Caco-2 (cell line): ENCODE data around the gene RSPH9. TPM values are rescaled to one million over a fixed set of nuclear protein-coding genes. Genes with fewer than 3 reads are reported as not detected.

Source experiments
- BruUV-seq: library from RNA; stranded (reverse); fragments of 400-500 nt; replicated peaks from 2 replicates; lab custom pipeline; 2021; lab: Mats Ljungman, UMichigan
- CTCF ChIA-PET: fragments of 300-600 bp; sonication (Branson Sonifier 250); formaldehyde crosslinking; loops from one replicate; lab custom pipeline; 2022; ENCODE audit warnings: antibody characterized with exemption; lab: Charles Lee
- POLR2A ChIA-PET: fragments of 300-600 bp; sonication (Branson Sonifier 250); formaldehyde crosslinking; loops from one replicate; lab custom pipeline; 2022; ENCODE audit warnings: antibody characterized with exemption; lab: Charles Lee
- DNase-seq, 2 experiments: peaks; one replicate each; pipeline versions ENCODE4 v3.0.0 to v3.0.0-alpha.2; 2020 to 2022
- H3K27me3 ChIP-seq: replicated peaks from 2 replicates; pipeline ENCODE4 v1.6.0; 2011; ENCODE audit warnings: low read length; ENCODE audit not compliant: control insufficient read depth, insufficient read depth
- H3K36me3 ChIP-seq: 2 replicates; pipeline ENCODE4 v1.5.1; 2011; ENCODE audit warnings: low read length; ENCODE audit not compliant: control insufficient read depth, insufficient read depth
- H3K4me1 ChIP-seq: fragments of 250-450 bp; sonication (Bioruptor Pico); 2 replicates; pipeline ENCODE4 v1.5.1; 2020; ENCODE audit warnings: mild to moderate bottlenecking
- H3K4me3 ChIP-seq: 2 replicates; pipeline ENCODE4 v1.5.1; 2011; ENCODE audit warnings: low read depth, mild to moderate bottlenecking, control low read depth, low read length
- H3K9me3 ChIP-seq: fragments of 250-450 bp; sonication (Bioruptor Pico); 2 replicates; pipeline ENCODE4 v1.5.1; 2020; ENCODE audit warnings: mild to moderate bottlenecking, moderate library complexity
- H3K27ac Mint-ChIP-seq: one replicate; pipeline ENCODE4 v1.8.0; 2022; ENCODE audit warnings: mixed read lengths; ENCODE audit not compliant: unreplicated experiment
- H3K27me3 Mint-ChIP-seq: one replicate; pipeline ENCODE4 v1.8.0; 2022; ENCODE audit warnings: mixed read lengths; ENCODE audit not compliant: insufficient read depth, unreplicated experiment
- H3K36me3 Mint-ChIP-seq: one replicate; pipeline ENCODE4 v1.8.0; 2022; ENCODE audit warnings: mild to moderate bottlenecking, mixed read lengths; ENCODE audit not compliant: insufficient read depth, unreplicated experiment
- H3K4me1 Mint-ChIP-seq: one replicate; pipeline ENCODE4 v1.8.0; 2022; ENCODE audit warnings: low read depth, mixed read lengths; ENCODE audit not compliant: unreplicated experiment
- H3K4me3 Mint-ChIP-seq: one replicate; pipeline ENCODE4 v1.8.0; 2022; ENCODE audit warnings: mild to moderate bottlenecking, moderate library complexity, mixed read lengths; ENCODE audit not compliant: unreplicated experiment
- H3K9me3 Mint-ChIP-seq: one replicate; pipeline ENCODE4 v1.8.0; 2022; ENCODE audit warnings: mixed read lengths; ENCODE audit not compliant: unreplicated experiment
- CTCF ChIP-seq, 2 experiments: fragments of 200-600 bp in 1 of 2; IDR thresholded peaks; 1 replicate in 1 of 2; 2 replicates in 1 of 2; pipeline versions ENCODE4 v1.5.1 to v1.8.0; 2011 to 2022; ENCODE audit warnings: antibody characterized with exemption in 1 of 2, control low read depth in 1 of 2, inconsistent platforms in 1 of 2, low read depth in 1 of 2, low read length in 1 of 2, mild to moderate bottlenecking in 1 of 2, moderate library complexity in 1 of 2; ENCODE audit not compliant: insufficient read depth in 1 of 2, severe bottlenecking in 1 of 2, unreplicated experiment in 1 of 2
- intact Hi-C: fragments of 100-400 bp; cut with micrococcal nuclease; formaldehyde crosslinking; loops from one replicate; pipeline ENCODE4 v1.10.0; 2022; ENCODE audit not compliant: unreplicated experiment
- total RNA-seq: library from RNA; stranded (reverse); gene quantifications from 2 replicates; pipeline ENCODE4 v1.2.3, GENCODE V29; 2022

Gene RSPH9
- total RNA-seq, 1 experiment from 2014 or later: not detected

- H3K36me3 Mint-ChIP-seq: no peaks in the 10 kb centered on the region
- no peaks in the 10 kb centered on the region for H3K27me3 Mint-ChIP-seq
- peaks cover 23% of the 10 kb centered on the region for H3K4me1 ChIP-seq
- ChIA-PET POLR2A (no interaction called here), CTCF (interaction anchor here (1.1 kb wide), 1 partner anchor 384 kb away, joined by 3 read pairs; no protein-coding TSS in a partner anchor)
- H3K36me3 ChIP-seq: no peaks in the 10 kb centered on the region
- H3K27ac Mint-ChIP-seq: peak overlapping the region; percentile 71
- no TSS peak for BruUV-seq
- no peak overlapping the region for H3K4me3 ChIP-seq
- H3K9me3 Mint-ChIP-seq: no peaks in the 10 kb centered on the region
- no peaks in the 10 kb centered on the region for H3K27me3 ChIP-seq
- H3K9me3 ChIP-seq: no peaks in the 10 kb centered on the region
- H3K4me3 Mint-ChIP-seq: no peak overlapping the region
- peak; percentile 68 to 71 for DNase-seq
- peaks cover 20% of the 10 kb centered on the region for H3K4me1 Mint-ChIP-seq
- intact Hi-C loops: no loop called here
- no peak for TF ChIP-seq CTCF (IDR thresholded peaks at IDR 0.05; ENCODE audit: insufficient read depth in 1 of 2, low read depth in 1 of 2, low read length in 1 of 2, severe bottlenecking in 1 of 2, unreplicated experiment in 1 of 2)
Measured at GRCh38 chr6:43695215-43695966, 50.6 kb downstream of the RSPH9 start.

GRCh38 chr6:43695967-43696291 is 51.1 kb downstream of the RSPH9 start:
- no peaks in the 10 kb centered on the region for H3K27me3 Mint-ChIP-seq
- no peak for TF ChIP-seq CTCF (IDR thresholded peaks at IDR 0.05; ENCODE audit: insufficient read depth in 1 of 2, low read depth in 1 of 2, low read length in 1 of 2, severe bottlenecking in 1 of 2, unreplicated experiment in 1 of 2)
- H3K4me1 ChIP-seq: peaks cover 23% of the 10 kb centered on the region
- H3K36me3 Mint-ChIP-seq: no peaks in the 10 kb centered on the region
- H3K4me1 Mint-ChIP-seq: peaks cover 20% of the 10 kb centered on the region
- ChIA-PET POLR2A (no interaction called here), CTCF (interaction anchor here (1.1 kb wide), 1 partner anchor 383 kb away, joined by 3 read pairs; no protein-coding TSS in a partner anchor)
- no peaks in the 10 kb centered on the region for H3K9me3 ChIP-seq
- H3K9me3 Mint-ChIP-seq: no peaks in the 10 kb centered on the region
- H3K36me3 ChIP-seq: no peaks in the 10 kb centered on the region
- no peak overlapping the region for H3K4me3 Mint-ChIP-seq
- H3K27ac Mint-ChIP-seq: peak overlapping the region; percentile 71
- H3K4me3 ChIP-seq: no peak overlapping the region
- no peak for DNase-seq
- intact Hi-C loops: no loop called here
- no peaks in the 10 kb centered on the region for H3K27me3 ChIP-seq
- no TSS peak for BruUV-seq

GRCh38 chr6:43697421-43697820 is 52.6 kb downstream of the RSPH9 start:
- ChIA-PET POLR2A (no interaction called here), CTCF (no interaction called here)
- Histone ChIP-seq H3K9me3 (no peaks in the 10 kb centered on the region), H3K4me3 (no peak overlapping the region), H3K4me1 (peaks cover 23% of the 10 kb centered on the region), H3K36me3 (no peaks in the 10 kb centered on the region), H3K27me3 (no peaks in the 10 kb centered on the region)
- DNase-seq: no peak
- Mint-ChIP-seq H3K27me3 (no peaks in the 10 kb centered on the region), H3K4me3 (no peak overlapping the region), H3K4me1 (peaks cover 23% of the 10 kb centered on the region), H3K36me3 (no peaks in the 10 kb centered on the region), H3K27ac (no peak overlapping the region), H3K9me3 (no peaks in the 10 kb centered on the region)
- BruUV-seq: no TSS peak
- TF ChIP-seq CTCF (IDR thresholded peaks at IDR 0.05; ENCODE audit: insufficient read depth in 1 of 2, low read depth in 1 of 2, low read length in 1 of 2, severe bottlenecking in 1 of 2, unreplicated experiment in 1 of 2): no peak
- intact Hi-C loops: no loop called here
